HepG2 (cell line): Measurements from ENCODE around the gene OAS3. TPM values are rescaled to one million over a fixed set of nuclear protein-coding genes. Genes with fewer than 3 reads are reported as not detected.
A peak's percentile ranks its signal among the peaks of the same experiment; 100 is the strongest.

Experiments
- ADNP ChIP-seq: sonication (generic); formaldehyde crosslinking; IDR thresholded peaks from 2 replicates; pipeline ENCODE4 v1.4.0; 2020; ENCODE audit warnings: missing genetic modification reagents
- ERF ChIP-seq: IDR thresholded peaks from 2 replicates; pipeline ENCODE4 v1.6.1; 2018; ENCODE audit warnings: missing biosample characterization, missing genetic modification reagents
- GZF1 ChIP-seq: sonication (generic); formaldehyde crosslinking; IDR thresholded peaks from 2 replicates; pipeline ENCODE4 v1.5.1; 2020; ENCODE audit warnings: mild to moderate bottlenecking, missing genetic modification reagents
- HOXA3 ChIP-seq: sonication (generic); formaldehyde crosslinking; IDR thresholded peaks from 2 replicates; pipeline ENCODE4 v1.5.0; 2020; ENCODE audit warnings: missing genetic modification reagents
- HOXD1 ChIP-seq: sonication (generic); formaldehyde crosslinking; IDR thresholded peaks from 2 replicates; pipeline ENCODE4 v1.5.0; 2020; ENCODE audit warnings: missing genetic modification reagents
- IKZF5 ChIP-seq: IDR thresholded peaks from 2 replicates; pipeline ENCODE4 v1.6.1; 2018; ENCODE audit warnings: missing genetic modification reagents, mild to moderate bottlenecking, missing compliant biosample characterization
- MEF2D ChIP-seq: sonication (generic); formaldehyde crosslinking; IDR thresholded peaks from 2 replicates; pipeline ENCODE4 v1.5.1; 2020; ENCODE audit warnings: mild to moderate bottlenecking, missing genetic modification reagents
- NCOR1 ChIP-seq: fragments of 200-600 bp; sonication (generic); IDR thresholded peaks from 2 replicates; pipeline ENCODE4 v1.7.0; 2017; ENCODE audit warnings: antibody characterized with exemption, low read length, borderline replicate concordance
- NR1H2 ChIP-seq: sonication (generic); formaldehyde crosslinking; IDR thresholded peaks from 2 replicates; pipeline ENCODE4 v1.8.1; 2022; ENCODE audit warnings: low read depth, missing genetic modification reagents, borderline replicate concordance
- NR3C1 ChIP-seq: sonication (generic); formaldehyde crosslinking; IDR thresholded peaks from 2 replicates; pipeline ENCODE4 v1.4.0; 2020; ENCODE audit warnings: missing genetic modification reagents
- RERE ChIP-seq: IDR thresholded peaks from 2 replicates; pipeline ENCODE4 v1.6.1; 2016; ENCODE audit warnings: low read depth, missing genetic modification reagents, missing compliant biosample characterization
- TBP ChIP-seq: sonication (generic); formaldehyde crosslinking; IDR thresholded peaks from 2 replicates; pipeline ENCODE4 v1.5.0; 2020; ENCODE audit warnings: missing genetic modification reagents
- TBX2 ChIP-seq: sonication (generic); formaldehyde crosslinking; IDR thresholded peaks from 2 replicates; pipeline ENCODE4 v1.5.0; 2020; ENCODE audit warnings: missing genetic modification reagents, mild to moderate bottlenecking, borderline replicate concordance
- ZBTB3 ChIP-seq: sonication (generic); formaldehyde crosslinking; IDR thresholded peaks from 2 replicates; pipeline ENCODE4 v1.4.0; 2020; ENCODE audit warnings: low read depth, mild to moderate bottlenecking, moderate library complexity, missing genetic modification reagents, borderline replicate concordance
- ZBTB37 ChIP-seq: sonication (generic); formaldehyde crosslinking; IDR thresholded peaks from 2 replicates; pipeline ENCODE4 v1.4.0; 2020; ENCODE audit warnings: mild to moderate bottlenecking, missing genetic modification reagents
- ZNF225 ChIP-seq: sonication (generic); formaldehyde crosslinking; IDR thresholded peaks from 2 replicates; pipeline ENCODE4 v1.4.0; 2020; ENCODE audit warnings: mild to moderate bottlenecking, missing genetic modification reagents
- ZNF263 ChIP-seq: sonication (generic); formaldehyde crosslinking; IDR thresholded peaks from 2 replicates; pipeline ENCODE4 v1.4.0; 2020; ENCODE audit warnings: missing genetic modification reagents
- ZNF343 ChIP-seq: sonication (generic); formaldehyde crosslinking; IDR thresholded peaks from 2 replicates; pipeline ENCODE4 v1.4.0; 2020; ENCODE audit warnings: mild to moderate bottlenecking, missing genetic modification reagents
- ZNF710 ChIP-seq: sonication (generic); formaldehyde crosslinking; IDR thresholded peaks from 2 replicates; pipeline ENCODE4 v1.5.0; 2020; ENCODE audit warnings: mild to moderate bottlenecking, missing genetic modification reagents, borderline replicate concordance
- polyA plus RNA-seq, 8 experiments: library from polyadenylated mRNA; depleted of rRNA in 3 of 8; stranded (reverse) in 7 of 8; unstranded in 1 of 8; fragments of >200 nt; fragmentation: Illumina TruSeq in 4 of 8; extraction: Trizol in 4 of 8; gene quantifications; 2 replicates each; pipeline versions ENCODE4 v1.2.1 to v1.2.3, GENCODE V29; 2011 to 2016; ENCODE audit warnings: low read depth in 4 of 8, missing spikeins in 1 of 8, mixed read lengths in 1 of 8; ENCODE audit not compliant: insufficient read depth in 1 of 8
- total RNA-seq, 5 experiments: library from RNA; depleted of rRNA; stranded (reverse); fragments of >200 nt; fragmentation: Illumina TruSeq; extraction: Trizol; gene quantifications; 2 replicates each; pipeline ENCODE4 v1.2.3, GENCODE V29; 2016; ENCODE audit warnings: low read depth in 1 of 5

OAS3 gene
- total and polyA plus RNA-seq, 2 of the 13 experiments (the other 11 are each of a cell fraction or from before 2014, with no cell fraction given): 4.8 to 10.5 TPM

- TF ChIP-seq ADNP (CRISPR knock-in tag) (no peak), ZNF225 (CRISPR knock-in tag) (no peak), TBP (CRISPR knock-in tag) (no peak), ZNF343 (CRISPR knock-in tag) (no peak), ZBTB3 (CRISPR knock-in tag) (no peak), RERE (CRISPR knock-in tag) (no peak), NCOR1 (peak; percentile 78; the same call in 1 of the 2 replicates), TBX2 (CRISPR knock-in tag) (peak; percentile 79), ZNF263 (CRISPR knock-in tag) (no peak), IKZF5 (CRISPR knock-in tag) (peak; percentile 39; the same call in 1 of the 2 replicates), NR1H2 (no peak), HOXD1 (CRISPR knock-in tag) (peak; percentile 63; the same call in 1 of the 2 replicates), NR3C1 (CRISPR knock-in tag) (no peak), GZF1 (CRISPR knock-in tag) (no peak), MEF2D (peak; percentile 73; the same call in 1 of the 2 replicates), HOXA3 (CRISPR knock-in tag) (peak; percentile 45; the same call in 1 of the 2 replicates), ZBTB37 (no peak), ZNF710 (CRISPR knock-in tag) (peak; percentile 24; the same call in 1 of the 2 replicates), ERF (CRISPR knock-in tag) (peak; percentile 54)
Measured at GRCh38 chr12:112924986-112925385, 13.3 kb upstream of the OAS3 start (continued).
